ENCODE results near the gene KLKB1.

DNA sequence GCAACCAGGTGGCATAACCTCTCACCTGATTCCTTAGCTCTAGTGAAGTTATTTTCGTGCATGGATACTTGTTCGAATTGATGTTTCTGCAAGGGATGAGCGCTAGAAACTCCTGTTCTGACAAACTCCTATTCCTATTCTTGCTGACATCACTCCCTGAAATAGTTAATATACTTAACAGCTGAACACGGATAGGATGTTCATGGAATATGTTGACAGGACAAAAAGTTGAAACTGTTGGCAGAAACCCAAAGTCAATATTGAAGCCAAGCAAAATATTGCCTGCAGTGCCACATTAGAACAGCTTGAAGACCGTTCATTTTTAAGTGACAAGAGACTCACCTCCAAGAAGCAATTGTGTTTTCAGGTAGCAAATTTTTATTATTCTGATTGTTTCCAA is at the start of gene KLKB1:
- TF ChIP-seq, protein P1, sequence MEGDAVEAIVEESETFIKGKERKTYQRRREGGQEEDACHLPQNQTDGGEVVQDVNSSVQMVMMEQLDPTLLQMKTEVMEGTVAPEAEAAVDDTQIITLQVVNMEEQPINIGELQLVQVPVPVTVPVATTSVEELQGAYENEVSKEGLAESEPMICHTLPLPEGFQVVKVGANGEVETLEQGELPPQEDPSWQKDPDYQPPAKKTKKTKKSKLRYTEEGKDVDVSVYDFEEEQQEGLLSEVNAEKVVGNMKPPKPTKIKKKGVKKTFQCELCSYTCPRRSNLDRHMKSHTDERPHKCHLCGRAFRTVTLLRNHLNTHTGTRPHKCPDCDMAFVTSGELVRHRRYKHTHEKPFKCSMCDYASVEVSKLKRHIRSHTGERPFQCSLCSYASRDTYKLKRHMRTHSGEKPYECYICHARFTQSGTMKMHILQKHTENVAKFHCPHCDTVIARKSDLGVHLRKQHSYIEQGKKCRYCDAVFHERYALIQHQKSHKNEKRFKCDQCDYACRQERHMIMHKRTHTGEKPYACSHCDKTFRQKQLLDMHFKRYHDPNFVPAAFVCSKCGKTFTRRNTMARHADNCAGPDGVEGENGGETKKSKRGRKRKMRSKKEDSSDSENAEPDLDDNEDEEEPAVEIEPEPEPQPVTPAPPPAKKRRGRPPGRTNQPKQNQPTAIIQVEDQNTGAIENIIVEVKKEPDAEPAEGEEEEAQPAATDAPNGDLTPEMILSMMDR (IDR thresholded peaks at IDR 0.05) = no peak
- TF ChIP-seq EZH2 (IDR thresholded peaks at IDR 0.05; ENCODE audit: borderline replicate concordance, insufficient read depth, low read depth, low read length, poor library complexity, severe bottlenecking) = no peak

Measured in B cell (primary cell).